Lower leg skin (tissue), 3 donors: Measurements from ENCODE around the gene CELA3B.
"Not testable (repeated sequence)": the region's sequence is repeated elsewhere in the genome, so short reads cannot be mapped to it uniquely, and the experiment has no call there.

Source experiments
- POLR2A ChIP-seq, 2 donors: fragments of 450-650 bp; IDR thresholded peaks; one replicate each; pipeline ENCODE4 v1.6.1; 2016 to 2017; ENCODE audit warnings: antibody characterized with exemption in 2 of 2, mild to moderate bottlenecking in 1 of 2, moderate library complexity in 1 of 2
- TF ChIP-seq, protein P1 (sequence below), 3 donors: fragments of 450-650 bp; IDR thresholded peaks; one replicate each; pipeline ENCODE4 v1.5.1; 2016; ENCODE audit warnings: antibody characterized with exemption in 3 of 3, mild to moderate bottlenecking in 3 of 3, moderate library complexity in 2 of 3

DNA sequence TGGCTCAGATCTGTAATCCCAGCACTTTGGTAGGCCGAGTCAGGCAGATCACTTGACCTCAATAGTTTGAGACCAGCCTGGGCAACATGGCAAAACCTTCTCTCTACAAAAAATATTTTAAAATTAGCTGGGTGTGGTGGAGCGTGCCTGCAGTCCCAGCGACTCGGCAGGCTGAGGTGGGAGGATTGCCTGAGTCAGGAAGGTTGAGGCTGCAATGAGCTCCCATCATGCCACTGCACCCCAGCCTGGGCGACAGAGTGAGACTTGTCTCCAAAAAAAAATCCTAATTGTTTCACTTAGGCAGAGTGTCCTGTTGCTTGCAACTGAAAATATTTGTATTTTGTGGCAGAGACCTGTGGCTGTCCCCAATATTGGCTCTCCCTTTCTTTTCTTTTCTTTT lies 7.8 kb upstream of the CELA3B start:
- TF ChIP-seq, protein P1, sequence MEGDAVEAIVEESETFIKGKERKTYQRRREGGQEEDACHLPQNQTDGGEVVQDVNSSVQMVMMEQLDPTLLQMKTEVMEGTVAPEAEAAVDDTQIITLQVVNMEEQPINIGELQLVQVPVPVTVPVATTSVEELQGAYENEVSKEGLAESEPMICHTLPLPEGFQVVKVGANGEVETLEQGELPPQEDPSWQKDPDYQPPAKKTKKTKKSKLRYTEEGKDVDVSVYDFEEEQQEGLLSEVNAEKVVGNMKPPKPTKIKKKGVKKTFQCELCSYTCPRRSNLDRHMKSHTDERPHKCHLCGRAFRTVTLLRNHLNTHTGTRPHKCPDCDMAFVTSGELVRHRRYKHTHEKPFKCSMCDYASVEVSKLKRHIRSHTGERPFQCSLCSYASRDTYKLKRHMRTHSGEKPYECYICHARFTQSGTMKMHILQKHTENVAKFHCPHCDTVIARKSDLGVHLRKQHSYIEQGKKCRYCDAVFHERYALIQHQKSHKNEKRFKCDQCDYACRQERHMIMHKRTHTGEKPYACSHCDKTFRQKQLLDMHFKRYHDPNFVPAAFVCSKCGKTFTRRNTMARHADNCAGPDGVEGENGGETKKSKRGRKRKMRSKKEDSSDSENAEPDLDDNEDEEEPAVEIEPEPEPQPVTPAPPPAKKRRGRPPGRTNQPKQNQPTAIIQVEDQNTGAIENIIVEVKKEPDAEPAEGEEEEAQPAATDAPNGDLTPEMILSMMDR (IDR thresholded peaks at IDR 0.05), result not testable (repeated sequence)
- TF ChIP-seq POLR2A (IDR thresholded peaks at IDR 0.05), result not testable (repeated sequence)
